ENCODE measurements around the gene PRSS23. TPM values are rescaled to one million over a fixed set of nuclear protein-coding genes. Genes with fewer than 3 reads are reported as not detected.
A peak's percentile ranks its signal among the peaks of the same experiment; 100 is the strongest.
"Not testable (repeated sequence)": the region's sequence is repeated elsewhere in the genome, so short reads cannot be mapped to it uniquely, and the experiment has no call there.

Gene PRSS23
- polyA plus RNA-seq, 4 donors, result 0.89 to 25.6 (median 9.2) TPM

DNA sequence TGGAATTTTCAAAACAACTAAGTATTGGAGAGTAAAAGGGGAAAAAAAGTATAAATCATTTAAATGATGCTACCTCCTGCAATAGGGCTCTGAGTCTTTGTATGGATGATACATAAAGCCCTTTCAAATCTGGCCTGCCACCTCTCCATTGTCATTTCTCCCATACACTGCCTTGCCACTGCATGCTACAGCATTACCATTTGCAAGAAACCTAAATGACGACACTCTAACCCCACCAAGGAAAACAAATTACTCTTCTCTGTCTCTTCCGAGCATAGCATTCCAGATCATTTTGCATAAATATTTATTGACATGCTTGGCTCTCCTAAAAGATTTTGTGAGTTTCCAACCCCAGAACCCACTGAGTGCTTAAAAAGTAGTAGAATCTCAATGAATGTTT is 34.5 kb upstream of the PRSS23 start:
- no peak for DNase-seq
- 53 to 85% (median 66%) methylated on average over 2 of the region's 2 CpGs for WGBS, 3 donors
- Histone ChIP-seq H3K9me3 (ENCODE audit: control insufficient read depth in 2 of 2, insufficient read depth in 1 of 2, low read depth in 1 of 2, low read length in 1 of 2) (no peaks in the 10 kb centered on the region), H3K4me3 (ENCODE audit: low read depth in 1 of 3, low read length in 3 of 3) (no peak overlapping the region), H3K27me3 (ENCODE audit: control insufficient read depth in 3 of 3, insufficient read depth in 3 of 3, low read length in 3 of 3) (no peaks in the 10 kb centered on the region), H3K27ac (ENCODE audit: low read depth in 1 of 3, low read length in 2 of 3) (no peak overlapping the region), H3K4me1 (ENCODE audit: control insufficient read depth in 3 of 3, insufficient read depth in 2 of 3, low read depth in 1 of 3, low read length in 2 of 3) (peaks cover 0 to 2% (median 0%) of the 10 kb centered on the region in 3 donors), H3K36me3 (ENCODE audit: control insufficient read depth in 3 of 3, insufficient read depth in 2 of 3, low read depth in 1 of 3, low read length in 3 of 3) (no peaks in the 10 kb centered on the region)
- FAIRE-seq, result no peak

DNA sequence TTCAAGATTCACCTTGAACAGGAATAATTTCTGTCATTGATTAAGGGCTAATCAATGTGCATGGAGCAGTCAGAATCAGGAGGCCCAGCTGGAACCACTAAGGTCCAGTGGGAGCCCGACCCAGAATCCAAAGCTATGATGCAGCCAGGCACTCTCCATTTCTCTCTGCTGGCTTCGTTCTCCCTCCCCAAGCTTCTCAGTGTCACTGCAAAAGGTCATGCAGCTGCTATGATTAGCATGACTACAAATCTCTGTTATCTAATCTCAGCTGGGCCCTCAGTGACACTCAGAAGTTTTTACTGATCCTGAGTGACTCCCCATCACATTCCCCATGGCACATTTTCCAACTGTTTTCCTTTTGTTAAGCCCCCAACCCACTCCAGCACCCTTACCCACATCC is 31.1 kb upstream of the PRSS23 start:
- Histone ChIP-seq H3K4me3 (ENCODE audit: low read depth in 1 of 3, low read length in 3 of 3) (no peak overlapping the region), H3K4me1 (ENCODE audit: control insufficient read depth in 3 of 3, insufficient read depth in 2 of 3, low read depth in 1 of 3, low read length in 2 of 3) (peaks cover 0 to 2% (median 0%) of the 10 kb centered on the region in 3 donors), H3K27me3 (ENCODE audit: control insufficient read depth in 3 of 3, insufficient read depth in 3 of 3, low read length in 3 of 3) (no peaks in the 10 kb centered on the region), H3K36me3 (ENCODE audit: control insufficient read depth in 3 of 3, insufficient read depth in 2 of 3, low read depth in 1 of 3, low read length in 3 of 3) (no peaks in the 10 kb centered on the region), H3K27ac (ENCODE audit: low read depth in 1 of 3, low read length in 2 of 3) (no peak overlapping the region), H3K9me3 (ENCODE audit: control insufficient read depth in 2 of 2, insufficient read depth in 1 of 2, low read depth in 1 of 2, low read length in 1 of 2) (no peaks in the 10 kb centered on the region)
- no peak for DNase-seq
- WGBS, 3 donors, result 44 to 59% (median 52%) methylated on average over 2 of the region's 2 CpGs
- FAIRE-seq, result no peak

DNA sequence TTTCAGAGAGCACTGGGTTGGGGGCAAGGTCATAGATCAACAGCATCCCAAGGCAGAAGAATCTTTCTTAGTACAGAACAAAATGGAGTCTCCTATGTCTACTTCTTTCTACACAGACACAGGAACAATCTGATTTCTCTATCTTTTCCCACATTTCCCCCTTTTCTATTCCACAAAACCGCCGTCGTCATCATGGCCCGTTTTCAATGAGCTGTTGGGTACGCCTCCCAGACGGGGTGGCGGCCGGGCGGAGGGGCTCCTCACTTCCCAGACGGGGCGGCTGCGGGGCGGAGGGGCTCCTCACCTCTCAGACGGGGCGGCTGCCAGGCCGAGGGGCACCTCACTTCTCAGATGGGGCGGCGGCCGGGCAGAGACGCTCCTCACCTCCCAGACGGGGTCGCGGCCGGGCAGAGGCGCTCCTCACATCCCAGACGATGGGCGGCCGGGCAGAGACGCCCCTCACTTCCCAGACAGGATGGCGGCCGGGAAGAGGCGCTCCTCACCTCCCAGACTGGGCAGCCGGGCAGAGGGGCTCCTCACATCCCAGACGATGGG is 29.8 kb upstream of the PRSS23 start:
- not testable (repeated sequence) for H3K4me1 ChIP-seq (ENCODE audit: control insufficient read depth in 3 of 3, insufficient read depth in 2 of 3, low read depth in 1 of 3, low read length in 2 of 3); H3K27ac ChIP-seq (ENCODE audit: low read depth in 1 of 3, low read length in 2 of 3); H3K27me3 ChIP-seq (ENCODE audit: control insufficient read depth in 3 of 3, insufficient read depth in 3 of 3, low read length in 3 of 3); H3K36me3 ChIP-seq (ENCODE audit: control insufficient read depth in 3 of 3, insufficient read depth in 2 of 3, low read depth in 1 of 3, low read length in 3 of 3); H3K4me3 ChIP-seq (ENCODE audit: low read depth in 1 of 3, low read length in 3 of 3); H3K9me3 ChIP-seq (ENCODE audit: control insufficient read depth in 2 of 2, insufficient read depth in 1 of 2, low read depth in 1 of 2, low read length in 1 of 2); FAIRE-seq; DNase-seq
- 89 to 96% (median 92%) methylated on average over 24 to 34 of the region's 34 CpGs for WGBS, 3 donors

DNA sequence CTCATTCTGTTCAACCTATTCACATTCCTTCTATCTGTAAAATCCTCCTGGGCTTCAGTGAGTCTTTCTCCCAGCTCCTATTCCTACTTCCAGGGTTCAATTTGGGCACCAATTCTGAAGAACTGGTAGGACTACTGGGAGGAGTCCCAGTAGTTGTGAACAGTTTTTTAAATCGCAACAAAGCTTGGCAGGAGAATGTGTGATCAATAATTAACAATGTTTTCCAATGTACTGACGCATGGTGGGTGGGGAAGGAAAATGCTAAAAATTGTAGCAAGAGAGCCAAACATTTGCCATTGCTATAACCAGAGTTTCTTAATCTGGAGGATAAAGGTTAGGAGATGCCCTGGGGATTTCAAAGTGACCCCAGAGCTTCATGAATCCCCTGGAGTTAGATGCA is 27.3 kb upstream of the PRSS23 start:
- Histone ChIP-seq H3K9me3 (ENCODE audit: control insufficient read depth in 2 of 2, insufficient read depth in 1 of 2, low read depth in 1 of 2, low read length in 1 of 2) (no peaks in the 10 kb centered on the region), H3K4me1 (ENCODE audit: control insufficient read depth in 3 of 3, insufficient read depth in 2 of 3, low read depth in 1 of 3, low read length in 2 of 3) (no peaks in the 10 kb centered on the region), H3K27me3 (ENCODE audit: control insufficient read depth in 3 of 3, insufficient read depth in 3 of 3, low read length in 3 of 3) (no peaks in the 10 kb centered on the region), H3K27ac (ENCODE audit: low read depth in 1 of 3, low read length in 2 of 3) (no peak overlapping the region), H3K36me3 (ENCODE audit: control insufficient read depth in 3 of 3, insufficient read depth in 2 of 3, low read depth in 1 of 3, low read length in 3 of 3) (no peaks in the 10 kb centered on the region), H3K4me3 (ENCODE audit: low read depth in 1 of 3, low read length in 3 of 3) (no peak overlapping the region)
- 16 to 59% (median 20%) methylated on average over 2 of the region's 2 CpGs for WGBS, 3 donors
- peak in 1 of 2 donors; percentile 13 for DNase-seq
- no peak for FAIRE-seq

DNA sequence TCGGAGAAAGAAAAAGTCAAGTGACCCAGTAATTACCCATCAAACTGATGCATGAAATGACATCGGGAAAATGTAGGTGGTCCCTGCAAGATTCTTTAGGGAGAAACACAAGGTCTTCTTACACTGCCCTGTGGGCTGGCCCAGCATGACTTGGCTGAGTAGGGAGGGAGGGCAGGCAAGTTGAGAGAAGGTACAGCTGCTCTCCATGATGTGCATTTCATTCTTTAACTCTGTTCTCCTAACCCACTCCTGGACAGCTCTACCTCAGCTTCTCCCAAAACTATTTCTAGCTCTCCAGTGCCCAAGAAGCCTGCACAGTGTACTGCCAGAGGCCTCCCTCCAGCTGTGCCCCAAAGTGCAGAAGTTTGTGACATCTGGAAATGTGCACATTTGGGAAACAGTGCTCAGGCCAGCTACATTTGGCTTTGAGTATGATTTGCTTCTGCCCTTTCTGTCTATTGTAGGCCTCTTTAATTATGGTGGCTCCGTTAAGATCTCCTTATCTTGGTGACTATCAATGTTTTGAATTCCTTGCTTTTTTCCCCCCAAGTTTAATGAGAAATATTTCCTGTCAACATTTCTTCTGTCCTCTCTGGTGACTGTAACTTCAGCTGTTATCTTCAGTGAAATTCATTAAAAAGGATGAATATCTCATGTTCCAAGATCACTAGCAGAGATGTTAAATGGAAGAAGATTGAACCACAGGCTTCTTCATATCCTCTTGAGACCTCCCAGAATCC is 26.7 kb upstream of the PRSS23 start:
- 81 to 89% (median 82%) methylated on average over 3 of the region's 3 CpGs for WGBS, 3 donors
- H3K36me3 ChIP-seq (ENCODE audit: control insufficient read depth in 3 of 3, insufficient read depth in 2 of 3, low read depth in 1 of 3, low read length in 3 of 3), result no peaks in the 10 kb centered on the region
- H3K27me3 ChIP-seq (ENCODE audit: control insufficient read depth in 3 of 3, insufficient read depth in 3 of 3, low read length in 3 of 3), result no peaks in the 10 kb centered on the region
- no peaks in the 10 kb centered on the region for H3K4me1 ChIP-seq (ENCODE audit: control insufficient read depth in 3 of 3, insufficient read depth in 2 of 3, low read depth in 1 of 3, low read length in 2 of 3)
- DNase-seq (no peak), FAIRE-seq (no peak)
- no peaks in the 10 kb centered on the region for H3K9me3 ChIP-seq (ENCODE audit: control insufficient read depth in 2 of 2, insufficient read depth in 1 of 2, low read depth in 1 of 2, low read length in 1 of 2)
- H3K27ac ChIP-seq (ENCODE audit: low read depth in 1 of 3, low read length in 2 of 3), result no peak overlapping the region
- no peak overlapping the region for H3K4me3 ChIP-seq (ENCODE audit: low read depth in 1 of 3, low read length in 3 of 3)

DNA sequence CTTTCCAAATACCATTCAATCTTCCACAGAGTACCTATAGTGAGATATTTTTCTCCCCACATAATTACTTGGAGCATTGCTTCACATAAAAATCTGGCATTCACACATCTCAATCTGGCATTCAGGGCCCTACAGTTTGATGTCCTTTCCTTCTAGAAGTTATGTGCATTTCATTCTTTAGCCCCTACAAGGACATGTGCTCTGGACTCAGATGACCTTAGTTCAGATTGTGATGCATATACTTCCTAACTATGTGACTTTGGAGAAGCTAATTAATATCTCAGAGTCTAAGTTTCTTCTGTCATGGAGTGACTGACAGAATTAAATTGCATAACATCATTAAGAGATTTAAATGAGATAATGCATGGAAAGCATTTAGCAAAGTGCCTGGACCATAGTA is 25.9 kb upstream of the PRSS23 start:
- DNase-seq (no peak), FAIRE-seq (no peak)
- no peaks in the 10 kb centered on the region for H3K27me3 ChIP-seq (ENCODE audit: control insufficient read depth in 3 of 3, insufficient read depth in 3 of 3, low read length in 3 of 3)
- no peak overlapping the region for H3K27ac ChIP-seq (ENCODE audit: low read depth in 1 of 3, low read length in 2 of 3)
- no peaks in the 10 kb centered on the region for H3K4me1 ChIP-seq (ENCODE audit: control insufficient read depth in 3 of 3, insufficient read depth in 2 of 3, low read depth in 1 of 3, low read length in 2 of 3)
- H3K9me3 ChIP-seq (ENCODE audit: control insufficient read depth in 2 of 2, insufficient read depth in 1 of 2, low read depth in 1 of 2, low read length in 1 of 2), result no peaks in the 10 kb centered on the region
- no peak overlapping the region for H3K4me3 ChIP-seq (ENCODE audit: low read depth in 1 of 3, low read length in 3 of 3)
- H3K36me3 ChIP-seq (ENCODE audit: control insufficient read depth in 3 of 3, insufficient read depth in 2 of 3, low read depth in 1 of 3, low read length in 3 of 3), result no peaks in the 10 kb centered on the region

DNA sequence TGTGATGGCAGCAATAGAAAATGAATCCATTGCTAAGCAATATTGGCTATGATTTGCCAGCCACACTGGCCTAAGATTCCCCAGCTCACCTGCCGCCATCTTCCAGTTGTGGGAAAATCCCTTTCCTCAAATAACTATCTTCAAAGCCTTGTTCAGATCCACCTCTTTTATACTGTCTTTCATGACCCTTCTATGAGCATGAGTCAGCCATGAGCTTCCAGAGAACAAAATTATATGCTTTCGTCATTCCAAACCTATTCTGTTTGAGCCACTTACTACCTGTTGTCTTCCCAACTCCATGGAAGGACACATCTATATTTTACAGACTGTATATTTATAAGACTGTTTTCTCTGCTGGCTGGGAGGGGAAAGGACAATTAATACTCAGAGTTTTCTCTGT is 25.0 kb upstream of the PRSS23 start:
- no peak overlapping the region for H3K4me3 ChIP-seq (ENCODE audit: low read depth in 1 of 3, low read length in 3 of 3)
- no peaks in the 10 kb centered on the region for H3K9me3 ChIP-seq (ENCODE audit: control insufficient read depth in 2 of 2, insufficient read depth in 1 of 2, low read depth in 1 of 2, low read length in 1 of 2)
- H3K27ac ChIP-seq (ENCODE audit: low read depth in 1 of 3, low read length in 2 of 3), result no peak overlapping the region
- no peaks in the 10 kb centered on the region for H3K36me3 ChIP-seq (ENCODE audit: control insufficient read depth in 3 of 3, insufficient read depth in 2 of 3, low read depth in 1 of 3, low read length in 3 of 3)
- FAIRE-seq (no peak), DNase-seq (no peak)
- no peaks in the 10 kb centered on the region for H3K27me3 ChIP-seq (ENCODE audit: control insufficient read depth in 3 of 3, insufficient read depth in 3 of 3, low read length in 3 of 3)
- 93 to 96% (median 94%) methylated on average over 2 of the region's 2 CpGs for WGBS, 3 donors
- H3K4me1 ChIP-seq (ENCODE audit: control insufficient read depth in 3 of 3, insufficient read depth in 2 of 3, low read depth in 1 of 3, low read length in 2 of 3), result no peaks in the 10 kb centered on the region

DNA sequence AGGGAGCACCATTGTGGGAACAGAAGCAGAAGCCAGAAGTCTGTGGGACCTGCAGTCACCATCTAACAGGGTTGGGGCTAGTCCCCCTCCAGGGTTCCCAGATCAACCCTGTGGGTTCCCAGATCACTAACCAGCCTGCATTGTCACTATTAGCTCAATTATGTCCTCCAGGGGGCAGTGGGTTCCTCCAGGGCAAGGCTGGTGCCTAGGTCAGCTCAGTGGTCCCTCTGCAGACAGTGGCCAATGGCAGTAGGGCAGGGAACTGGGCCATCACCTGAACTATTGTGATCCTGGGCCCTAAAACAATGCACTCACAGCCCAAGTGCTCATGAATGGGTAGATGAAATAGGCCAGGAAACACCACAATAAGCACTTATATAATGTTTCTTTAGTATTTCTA is 18.8 kb upstream of the PRSS23 start:
- H3K27me3 ChIP-seq (ENCODE audit: control insufficient read depth in 3 of 3, insufficient read depth in 3 of 3, low read length in 3 of 3), result no peaks in the 10 kb centered on the region
- no peak for DNase-seq
- no peaks in the 10 kb centered on the region for H3K36me3 ChIP-seq (ENCODE audit: control insufficient read depth in 3 of 3, insufficient read depth in 2 of 3, low read depth in 1 of 3, low read length in 3 of 3)
- H3K27ac ChIP-seq (ENCODE audit: low read depth in 1 of 3, low read length in 2 of 3), result no peak overlapping the region
- H3K9me3 ChIP-seq (ENCODE audit: control insufficient read depth in 2 of 2, insufficient read depth in 1 of 2, low read depth in 1 of 2, low read length in 1 of 2), result no peaks in the 10 kb centered on the region
- no peak overlapping the region for H3K4me3 ChIP-seq (ENCODE audit: low read depth in 1 of 3, low read length in 3 of 3)
- no peak for FAIRE-seq
- peaks cover 0 to 7% (median 5%) of the 10 kb centered on the region in 3 donors for H3K4me1 ChIP-seq (ENCODE audit: control insufficient read depth in 3 of 3, insufficient read depth in 2 of 3, low read depth in 1 of 3, low read length in 2 of 3)

DNA sequence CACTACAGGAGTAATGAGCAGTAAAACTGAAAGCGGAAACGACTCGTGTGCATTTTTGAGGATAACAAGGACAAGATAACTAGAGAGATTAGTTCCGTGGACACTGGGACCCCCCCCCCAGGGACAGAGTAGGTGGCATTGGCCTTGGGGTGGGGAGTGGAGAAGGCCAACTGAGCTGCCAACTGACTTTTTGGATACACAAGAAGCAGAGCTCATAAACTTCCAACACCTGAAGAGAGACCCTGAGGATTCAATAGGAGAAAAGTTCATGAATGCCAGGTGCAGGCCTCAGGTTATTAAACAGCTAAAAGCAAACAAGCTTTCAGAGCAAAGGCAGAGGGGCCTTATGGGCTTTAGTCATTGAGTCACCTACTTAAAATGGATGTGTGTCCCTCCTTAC is 17.6 kb upstream of the PRSS23 start:
- H3K9me3 ChIP-seq (ENCODE audit: control insufficient read depth in 2 of 2, insufficient read depth in 1 of 2, low read depth in 1 of 2, low read length in 1 of 2), result no peaks in the 10 kb centered on the region
- DNase-seq (peak; percentile 12 to 57), FAIRE-seq (no peak)
- H3K4me3 ChIP-seq (ENCODE audit: low read depth in 1 of 3, low read length in 3 of 3), result no peak overlapping the region
- peaks cover 0 to 18% (median 5%) of the 10 kb centered on the region in 3 donors for H3K4me1 ChIP-seq (ENCODE audit: control insufficient read depth in 3 of 3, insufficient read depth in 2 of 3, low read depth in 1 of 3, low read length in 2 of 3)
- WGBS, 3 donors, result 27 to 51% (median 37%) methylated on average over 4 of the region's 4 CpGs
- H3K27me3 ChIP-seq (ENCODE audit: control insufficient read depth in 3 of 3, insufficient read depth in 3 of 3, low read length in 3 of 3), result no peaks in the 10 kb centered on the region
- no peaks in the 10 kb centered on the region for H3K36me3 ChIP-seq (ENCODE audit: control insufficient read depth in 3 of 3, insufficient read depth in 2 of 3, low read depth in 1 of 3, low read length in 3 of 3)
- peak overlapping the region in 1 of 3 donors; percentile 39 for H3K27ac ChIP-seq (ENCODE audit: low read depth in 1 of 3, low read length in 2 of 3)

All from small intestine (tissue), 7 donors.